Measurements from ENCODE around the gene UPF2.
"Not testable (repeated sequence)": the region's sequence is repeated elsewhere in the genome, so short reads cannot be mapped to it uniquely, and the experiment has no call there.

DNA sequence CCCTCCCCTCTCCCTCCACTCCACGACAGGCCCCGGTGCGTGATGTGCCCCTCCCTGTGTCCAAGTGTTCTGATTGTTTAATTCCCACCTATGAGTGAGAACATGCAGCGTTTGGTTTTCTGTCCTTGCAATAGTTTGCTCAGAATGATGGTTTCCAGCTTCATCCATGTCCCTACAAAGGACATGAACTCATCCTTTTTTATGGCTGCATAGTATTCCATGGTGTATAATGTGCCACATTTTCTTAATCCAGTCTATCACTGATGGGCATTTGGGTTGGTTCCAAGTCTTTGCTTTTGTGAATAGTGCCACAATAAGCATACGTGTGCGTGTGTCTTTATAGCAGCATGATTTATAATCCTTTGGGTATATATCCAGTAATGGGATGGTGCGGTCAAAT, 70.1 kb downstream of the UPF2 start:
- TF ChIP-seq, protein P1, sequence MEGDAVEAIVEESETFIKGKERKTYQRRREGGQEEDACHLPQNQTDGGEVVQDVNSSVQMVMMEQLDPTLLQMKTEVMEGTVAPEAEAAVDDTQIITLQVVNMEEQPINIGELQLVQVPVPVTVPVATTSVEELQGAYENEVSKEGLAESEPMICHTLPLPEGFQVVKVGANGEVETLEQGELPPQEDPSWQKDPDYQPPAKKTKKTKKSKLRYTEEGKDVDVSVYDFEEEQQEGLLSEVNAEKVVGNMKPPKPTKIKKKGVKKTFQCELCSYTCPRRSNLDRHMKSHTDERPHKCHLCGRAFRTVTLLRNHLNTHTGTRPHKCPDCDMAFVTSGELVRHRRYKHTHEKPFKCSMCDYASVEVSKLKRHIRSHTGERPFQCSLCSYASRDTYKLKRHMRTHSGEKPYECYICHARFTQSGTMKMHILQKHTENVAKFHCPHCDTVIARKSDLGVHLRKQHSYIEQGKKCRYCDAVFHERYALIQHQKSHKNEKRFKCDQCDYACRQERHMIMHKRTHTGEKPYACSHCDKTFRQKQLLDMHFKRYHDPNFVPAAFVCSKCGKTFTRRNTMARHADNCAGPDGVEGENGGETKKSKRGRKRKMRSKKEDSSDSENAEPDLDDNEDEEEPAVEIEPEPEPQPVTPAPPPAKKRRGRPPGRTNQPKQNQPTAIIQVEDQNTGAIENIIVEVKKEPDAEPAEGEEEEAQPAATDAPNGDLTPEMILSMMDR (IDR thresholded peaks at IDR 0.05) = not testable (repeated sequence)
- TF ChIP-seq POLR2A (IDR thresholded peaks at IDR 0.05); POLR2AphosphoS5 (IDR thresholded peaks at IDR 0.05; ENCODE audit: insufficient read depth in 1 of 2, low read depth in 1 of 2): not testable (repeated sequence)
